OCI-LY1 (cell line): Measurements from ENCODE around the gene ZFHX3.

Experiments used
- H2AFZ ChIP-seq: fragments of 200-600 bp; sonication (generic), shearing (Covaris generic); 2 replicates; pipeline ENCODE4 v1.6.0; 2014; ENCODE audit warnings: antibody characterized with exemption, mild to moderate bottlenecking, low read length
- H3F3A ChIP-seq: fragments of 200-600 bp; sonication (generic), shearing (Covaris generic); 2 replicates; pipeline ENCODE4 v1.6.0; 2014; ENCODE audit warnings: mild to moderate bottlenecking, antibody characterized with exemption, low read length, moderate library complexity; ENCODE audit not compliant: insufficient read depth
- H3K27ac ChIP-seq: fragments of 200-600 bp; sonication (generic); 2 replicates; pipeline ENCODE4 v1.5.1; 2014; ENCODE audit warnings: low read length, mixed run types, mild to moderate bottlenecking, low read depth; ENCODE audit not compliant: poor library complexity, severe bottlenecking
- H3K27me3 ChIP-seq: fragments of 200-600 bp; sonication (generic); 2 replicates; pipeline ENCODE4 v1.6.0; 2014; ENCODE audit warnings: antibody characterized with exemption, mild to moderate bottlenecking, low read length, moderate library complexity; ENCODE audit not compliant: insufficient read depth
- H3K36me3 ChIP-seq: fragments of 200-600 bp; sonication (generic); 2 replicates; pipeline ENCODE4 v1.6.1; 2014; ENCODE audit warnings: mild to moderate bottlenecking, antibody characterized with exemption, low read length, moderate library complexity, mixed read lengths; ENCODE audit not compliant: insufficient read depth
- H3K4me1 ChIP-seq: fragments of 200-600 bp; sonication (generic); 2 replicates; pipeline ENCODE4 v1.5.1; 2014; ENCODE audit warnings: mild to moderate bottlenecking, low read length, moderate library complexity; ENCODE audit not compliant: insufficient read depth, severe bottlenecking
- H3K4me2 ChIP-seq: fragments of 200-600 bp; sonication (generic), shearing (Covaris generic); 2 replicates; pipeline ENCODE4 v1.6.1; 2014; ENCODE audit warnings: low read length
- H3K4me3 ChIP-seq: fragments of 200-600 bp; sonication (generic); 2 replicates; pipeline ENCODE4 v1.5.1; 2014; ENCODE audit warnings: low read length, low read depth, mild to moderate bottlenecking, mixed read lengths; ENCODE audit not compliant: poor library complexity, severe bottlenecking
- H3K79me2 ChIP-seq: fragments of 200-600 bp; shearing (Covaris generic); 2 replicates; pipeline ENCODE4 v1.6.1; 2016; ENCODE audit warnings: mixed run types, low read length, mixed read lengths; ENCODE audit not compliant: insufficient read depth
- H3K9ac ChIP-seq: fragments of 200-600 bp; sonication (generic), shearing (Covaris generic); 2 replicates; pipeline ENCODE4 v1.6.1; 2014; ENCODE audit warnings: mild to moderate bottlenecking, low read length, mixed read lengths
- H3K9me2 ChIP-seq: fragments of 200-600 bp; sonication (generic), shearing (Covaris generic); 2 replicates; pipeline ENCODE4 v1.6.1; 2014; ENCODE audit warnings: low read depth, mild to moderate bottlenecking, low read length, mixed read lengths
- H3K9me3 ChIP-seq: fragments of 200-600 bp; shearing (Covaris generic); 2 replicates; pipeline ENCODE4 v1.6.1; 2014; ENCODE audit warnings: low read length, mixed read lengths
- H4K20me1 ChIP-seq: fragments of 200-600 bp; sonication (generic), shearing (Covaris generic); 2 replicates; pipeline ENCODE4 v1.6.0; 2016; ENCODE audit warnings: mild to moderate bottlenecking, low read length; ENCODE audit not compliant: insufficient read depth
- EZH2 ChIP-seq: fragments of 200-600 bp; sonication (generic), shearing (Covaris generic); IDR thresholded peaks from 2 replicates; pipeline ENCODE4 v1.8.0; 2017; ENCODE audit warnings: borderline replicate concordance, mixed run types, mild to moderate bottlenecking, antibody characterized with exemption, low read length, moderate library complexity, mixed read lengths
- TF ChIP-seq, protein P1 (sequence below): fragments of 200-600 bp; sonication (generic), shearing (Covaris generic); IDR thresholded peaks from 2 replicates; pipeline ENCODE4 v1.5.1; 2017; ENCODE audit warnings: mild to moderate bottlenecking, antibody characterized with exemption, low read length, moderate library complexity, mixed read lengths

ZFHX3 gene

DNA sequence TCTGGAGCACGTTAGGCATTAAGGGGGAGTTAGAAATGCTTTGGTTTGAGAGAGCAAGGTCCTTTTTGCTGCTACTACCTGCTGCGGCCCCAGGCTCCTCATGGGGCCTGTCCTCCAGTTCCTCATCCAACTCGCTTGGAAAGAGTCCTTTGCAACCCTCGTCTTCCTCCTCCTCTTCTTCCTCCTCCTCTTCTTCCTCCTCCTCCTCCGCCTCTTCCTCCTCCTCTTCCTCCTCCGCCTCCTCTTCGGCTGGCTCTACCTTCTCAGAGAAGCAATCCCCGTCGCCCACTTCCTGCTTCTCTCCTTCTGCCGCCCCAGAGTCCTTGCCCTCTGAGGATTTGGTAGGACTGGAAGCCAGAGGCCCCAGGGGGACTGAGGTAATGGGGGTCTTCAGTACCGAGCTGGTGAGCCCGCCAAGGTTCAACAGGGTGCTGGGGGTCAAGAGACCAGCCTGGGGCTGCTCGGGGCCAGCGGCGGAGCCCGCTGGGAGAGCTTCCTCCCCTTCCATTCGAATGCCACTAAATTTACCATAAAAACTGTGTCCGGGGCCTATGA lies 89.3 kb downstream of the ZFHX3 start:
- Histone ChIP-seq H3K79me2 (no peaks in the 10 kb centered on the region), H3K9ac (no peak overlapping the region), H3K36me3 (no peaks in the 10 kb centered on the region), H3K27me3 (no peaks in the 10 kb centered on the region), H4K20me1 (no peaks in the 10 kb centered on the region), H3K4me3 (no peak overlapping the region), H3K4me1 (no peaks in the 10 kb centered on the region), H3K27ac (no peak overlapping the region), H3K4me2 (no peak overlapping the region), H3K9me2 (no peaks in the 10 kb centered on the region), H3F3A (no peaks in the 10 kb centered on the region), H2AFZ (no peak overlapping the region), H3K9me3 (no peaks in the 10 kb centered on the region)
- TF ChIP-seq, protein P1, sequence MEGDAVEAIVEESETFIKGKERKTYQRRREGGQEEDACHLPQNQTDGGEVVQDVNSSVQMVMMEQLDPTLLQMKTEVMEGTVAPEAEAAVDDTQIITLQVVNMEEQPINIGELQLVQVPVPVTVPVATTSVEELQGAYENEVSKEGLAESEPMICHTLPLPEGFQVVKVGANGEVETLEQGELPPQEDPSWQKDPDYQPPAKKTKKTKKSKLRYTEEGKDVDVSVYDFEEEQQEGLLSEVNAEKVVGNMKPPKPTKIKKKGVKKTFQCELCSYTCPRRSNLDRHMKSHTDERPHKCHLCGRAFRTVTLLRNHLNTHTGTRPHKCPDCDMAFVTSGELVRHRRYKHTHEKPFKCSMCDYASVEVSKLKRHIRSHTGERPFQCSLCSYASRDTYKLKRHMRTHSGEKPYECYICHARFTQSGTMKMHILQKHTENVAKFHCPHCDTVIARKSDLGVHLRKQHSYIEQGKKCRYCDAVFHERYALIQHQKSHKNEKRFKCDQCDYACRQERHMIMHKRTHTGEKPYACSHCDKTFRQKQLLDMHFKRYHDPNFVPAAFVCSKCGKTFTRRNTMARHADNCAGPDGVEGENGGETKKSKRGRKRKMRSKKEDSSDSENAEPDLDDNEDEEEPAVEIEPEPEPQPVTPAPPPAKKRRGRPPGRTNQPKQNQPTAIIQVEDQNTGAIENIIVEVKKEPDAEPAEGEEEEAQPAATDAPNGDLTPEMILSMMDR, result no peak
- TF ChIP-seq EZH2, result no peak

DNA sequence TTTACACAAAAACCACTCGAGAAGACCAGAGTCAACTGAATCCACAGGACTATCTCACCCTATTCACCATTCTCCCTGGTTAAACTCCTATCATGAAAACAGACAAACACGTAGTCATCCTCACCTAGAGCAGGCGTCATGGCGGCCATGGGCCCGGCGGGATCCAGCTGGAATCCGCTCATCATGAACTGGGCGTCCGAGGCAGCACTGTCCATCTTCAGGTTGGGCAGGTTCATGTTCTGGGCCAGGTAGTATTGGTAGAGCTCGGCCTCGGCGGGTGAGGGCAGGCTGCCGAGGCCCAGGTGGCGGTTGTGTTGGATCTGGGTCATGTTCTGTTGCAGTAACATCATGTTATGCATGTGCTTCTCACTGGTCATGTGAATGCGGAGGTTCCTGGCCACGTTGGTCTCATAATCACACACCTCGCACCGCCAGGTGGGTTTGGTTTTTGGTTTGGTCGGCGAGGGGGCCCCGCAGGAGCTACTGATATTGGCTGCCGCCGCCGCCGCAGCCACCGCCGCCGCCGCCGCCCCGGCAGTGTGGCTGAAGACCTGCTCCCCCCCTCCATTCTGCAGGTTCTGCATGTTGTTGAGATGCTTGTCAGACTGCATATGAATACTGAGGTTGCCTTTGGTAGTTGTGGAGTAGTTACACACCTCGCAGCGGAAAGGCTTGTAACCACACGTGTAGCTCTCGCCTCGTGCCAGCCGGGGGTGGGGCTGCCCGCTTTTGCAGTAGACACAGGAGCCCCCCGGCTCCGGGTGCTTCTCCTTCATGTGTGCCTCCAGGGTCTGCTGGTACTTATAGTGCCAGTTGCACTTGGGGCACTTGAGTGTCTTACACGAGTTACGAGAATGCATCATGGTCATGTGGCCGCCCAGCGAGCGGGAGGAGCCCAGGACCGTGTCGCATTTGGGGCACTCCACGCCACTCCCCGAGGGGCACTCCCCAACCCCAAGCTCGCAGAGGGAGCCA lies 90.3 kb downstream of the ZFHX3 start:
- Histone ChIP-seq H4K20me1 (no peaks in the 10 kb centered on the region), H3K79me2 (no peaks in the 10 kb centered on the region), H3K36me3 (no peaks in the 10 kb centered on the region), H3K4me2 (no peak overlapping the region), H3K4me1 (no peaks in the 10 kb centered on the region), H3F3A (no peaks in the 10 kb centered on the region), H3K9me3 (no peaks in the 10 kb centered on the region), H2AFZ (no peak overlapping the region), H3K9me2 (no peaks in the 10 kb centered on the region), H3K4me3 (no peak overlapping the region), H3K9ac (no peak overlapping the region), H3K27ac (no peak overlapping the region), H3K27me3 (no peaks in the 10 kb centered on the region)
- TF ChIP-seq, protein P1, result no peak
- TF ChIP-seq EZH2, result no peak

DNA sequence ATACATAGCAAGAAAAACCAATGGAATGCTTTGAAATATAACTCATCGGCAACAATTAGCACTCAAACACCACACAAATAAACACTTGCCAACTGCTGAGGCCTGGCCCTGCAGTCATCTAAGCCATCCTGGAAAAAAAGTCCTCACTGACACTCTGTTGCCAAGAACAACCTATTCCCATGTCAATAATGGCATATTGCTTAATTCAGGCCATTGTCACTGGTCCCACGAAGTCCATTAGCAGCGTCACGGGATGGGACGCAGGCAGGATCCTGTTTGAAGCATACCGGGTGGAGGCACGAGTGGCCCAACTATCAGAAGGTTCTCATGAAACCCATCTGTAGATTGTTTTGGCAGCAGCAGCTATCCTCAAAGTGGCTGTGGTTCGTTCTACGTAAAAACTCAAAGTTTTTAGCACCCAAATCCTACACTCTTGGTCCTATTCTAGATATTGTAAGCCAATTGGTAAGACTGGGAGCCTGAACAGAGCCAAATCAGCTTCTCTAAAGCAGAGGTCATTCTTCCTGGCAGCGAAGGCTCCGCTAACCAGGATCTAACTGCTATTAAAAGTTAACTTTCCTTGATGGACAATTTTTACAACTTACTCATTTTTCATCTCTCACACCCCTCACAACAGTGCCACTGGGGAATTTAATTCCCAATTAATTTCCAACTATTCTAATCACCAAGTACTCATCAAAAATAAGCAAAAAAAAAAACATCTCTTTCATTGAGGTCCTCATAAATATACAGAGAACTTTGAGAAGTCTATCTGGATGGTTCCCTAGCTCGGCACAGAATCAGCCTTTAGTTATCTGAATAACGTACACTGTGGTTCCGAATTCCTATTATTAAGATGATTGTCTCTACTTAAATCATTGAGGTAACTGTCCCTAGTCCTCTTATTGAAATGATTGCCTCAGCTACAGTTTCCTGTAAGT lies 91.5 kb downstream of the ZFHX3 start:
- TF ChIP-seq EZH2, result no peak
- TF ChIP-seq, protein P1, result no peak
- no peaks in the 10 kb centered on the region for H4K20me1 ChIP-seq

More for the DNA sequence above, 91.5 kb downstream of the ZFHX3 start:
- Histone ChIP-seq H3K4me1 (no peaks in the 10 kb centered on the region), H3K9ac (no peak overlapping the region), H3K9me2 (no peaks in the 10 kb centered on the region), H3K9me3 (no peaks in the 10 kb centered on the region), H3K27ac (no peak overlapping the region), H3K36me3 (no peaks in the 10 kb centered on the region), H3K27me3 (no peaks in the 10 kb centered on the region), H3K79me2 (no peaks in the 10 kb centered on the region), H3K4me2 (no peak overlapping the region), H3F3A (no peaks in the 10 kb centered on the region), H3K4me3 (no peak overlapping the region), H2AFZ (no peak overlapping the region)
